SK-N-SH (cell line): Measurements from ENCODE around the gene COL4A2. TPM values are rescaled to one million over a fixed set of nuclear protein-coding genes. Genes with fewer than 3 reads are reported as not detected.
A peak's percentile ranks its signal among the peaks of the same experiment; 100 is the strongest.

Experiments used
- CTCF ChIA-PET: fragments of 300-600, 350-600 bp; formaldehyde crosslinking; extraction: SDS; loops from one replicate; lab custom pipeline; 2021; lab: Yijun Ruan, JAX
- POLR2A ChIA-PET: fragments of 350-600 bp; sonication (Branson Sonifier 250); formaldehyde crosslinking; extraction: SDS; loops from one replicate; lab custom pipeline; 2020; ENCODE audit warnings: antibody characterized with exemption, inconsistent platforms; lab: Yijun Ruan, JAX
- DNase-seq: peaks from one replicate; pipeline ENCODE4 v3.0.0; 2012
- H2AFZ ChIP-seq: fragments of 200-600 bp; sonication (generic); 2 replicates; pipeline ENCODE4 v1.8.1; 2016; ENCODE audit warnings: antibody characterized with exemption, mild to moderate bottlenecking, low read depth
- H3F3A ChIP-seq: fragments of 200-600 bp; sonication (generic); replicated peaks from 2 replicates; pipeline ENCODE3; 2016; ENCODE audit warnings: antibody characterized with exemption, mild to moderate bottlenecking; ENCODE audit not compliant: insufficient read depth
- H3K27ac ChIP-seq, 2 experiments: fragments of 200-500 bp in 1 of 2; fragments of 200-600 bp in 1 of 2; sonication (Bioruptor generic) in 1 of 2; sonication (generic), shearing (Covaris generic) in 1 of 2; 2 replicates each; pipeline versions ENCODE4 v1.5.1 to v1.6.1; 2014 to 2016; ENCODE audit warnings: low read depth in 2 of 2, inconsistent platforms in 1 of 2, low read length in 1 of 2, mild to moderate bottlenecking in 1 of 2, mixed read lengths in 1 of 2
- H3K27me3 ChIP-seq: fragments of 200-600 bp; sonication (generic), shearing (Covaris generic); 2 replicates; pipeline ENCODE4 v1.6.1; 2016; ENCODE audit warnings: mixed run types; ENCODE audit not compliant: insufficient read depth
- H3K36me3 ChIP-seq, 2 experiments: fragments of 200-500 bp in 1 of 2; fragments of 200-600 bp in 1 of 2; sonication (Bioruptor generic) in 1 of 2; sonication (generic) in 1 of 2; replicated peaks in 1 of 2; 2 replicates each; pipeline versions ENCODE3 to v1.5.1; 2014 to 2016; ENCODE audit warnings: low read length in 1 of 2, mild to moderate bottlenecking in 1 of 2; ENCODE audit not compliant: insufficient read depth in 2 of 2, control insufficient read depth in 1 of 2
- H3K4me1 ChIP-seq, 2 experiments: fragments of 200-500 bp in 1 of 2; fragments of 200-600 bp in 1 of 2; sonication (Bioruptor generic) in 1 of 2; sonication (generic), shearing (Covaris generic) in 1 of 2; 2 replicates each; pipeline versions ENCODE4 v1.5.1 to v1.6.1; 2014 to 2016; ENCODE audit warnings: low read depth in 1 of 2, low read length in 1 of 2, mixed run types in 1 of 2; ENCODE audit not compliant: insufficient read depth in 2 of 2, control insufficient read depth in 1 of 2
- H3K4me2 ChIP-seq: fragments of 200-600 bp; sonication (generic), shearing (Covaris generic); 2 replicates; pipeline ENCODE4 v1.6.1; 2017; ENCODE audit warnings: mixed run types
- H3K4me3 ChIP-seq, 2 experiments: fragments of 200-500 bp in 1 of 2; fragments of 200-600 bp in 1 of 2; sonication (Bioruptor generic) in 1 of 2; sonication (generic), shearing (Covaris generic) in 1 of 2; 2 replicates each; pipeline versions ENCODE4 v1.5.1 to v1.8.1; 2014 to 2016; ENCODE audit warnings: low read depth in 2 of 2, inconsistent platforms in 1 of 2, low read length in 1 of 2, mild to moderate bottlenecking in 1 of 2, mixed read lengths in 1 of 2, moderate library complexity in 1 of 2
- H3K79me2 ChIP-seq: fragments of 200-600 bp; sonication (generic); 2 replicates; pipeline ENCODE4 v1.8.1; 2017; ENCODE audit warnings: mild to moderate bottlenecking; ENCODE audit not compliant: insufficient read depth
- H3K9ac ChIP-seq: fragments of 200-600 bp; sonication (generic); 2 replicates; pipeline ENCODE4 v1.6.1; 2017; ENCODE audit warnings: mixed run types
- H3K9me2 ChIP-seq: fragments of 200-600 bp; sonication (generic); 2 replicates; pipeline ENCODE4 v1.6.1; 2017; ENCODE audit warnings: mixed run types
- H3K9me3 ChIP-seq: fragments of 200-600 bp; sonication (generic); 2 replicates; pipeline ENCODE4 v1.6.1; 2017; ENCODE audit warnings: mixed run types, mild to moderate bottlenecking, moderate library complexity
- H4K20me1 ChIP-seq: fragments of 200-600 bp; sonication (generic); 2 replicates; pipeline ENCODE4 v1.6.1; 2017; ENCODE audit warnings: mild to moderate bottlenecking, mixed run types; ENCODE audit not compliant: insufficient read depth
- CTCF ChIP-seq: fragments of 200-600 bp; sonication (generic); IDR thresholded peaks from 2 replicates; pipeline ENCODE4 v1.6.1; 2017; ENCODE audit warnings: antibody characterized with exemption, mild to moderate bottlenecking, moderate library complexity
- FOSL2 ChIP-seq: IDR thresholded peaks from 2 replicates; pipeline ENCODE4 v1.4.0; 2012; ENCODE audit warnings: low read depth, mild to moderate bottlenecking, moderate library complexity, borderline replicate concordance
- FOXM1 ChIP-seq: IDR thresholded peaks from 2 replicates; pipeline ENCODE4 v1.4.0; 2012; ENCODE audit warnings: low read depth, mild to moderate bottlenecking
- GABPA ChIP-seq: IDR thresholded peaks from 2 replicates; pipeline ENCODE4 v1.4.0; 2012; ENCODE audit warnings: low read depth, mild to moderate bottlenecking
- JUND ChIP-seq: IDR thresholded peaks from 2 replicates; pipeline ENCODE4 v1.4.0; 2012
- MXI1 ChIP-seq: IDR thresholded peaks from 2 replicates; pipeline ENCODE4 v1.6.1; 2012; ENCODE audit warnings: mild to moderate bottlenecking, low read depth, low read length, improper control_type of control experiment
- RFX5 ChIP-seq: IDR thresholded peaks from 2 replicates; pipeline ENCODE4 v1.6.1; 2012; ENCODE audit warnings: mild to moderate bottlenecking, improper control_type of control experiment, low read length
- YY1 ChIP-seq: IDR thresholded peaks from 2 replicates; pipeline ENCODE4 v1.4.0; 2012; ENCODE audit warnings: low read depth, mild to moderate bottlenecking
- WGBS: methylation state at CpG from one replicate; pipeline ENCODE4 v1.1.6; 2017; ENCODE audit warnings: low lambda C conversion rate; 5-methylcytosine and 5-hydroxymethylcytosine counted together
- polyA plus RNA-seq, 3 experiments: library from polyadenylated mRNA; depleted of rRNA; stranded (reverse); fragments of >200 nt; gene quantifications; 2 replicates each; pipeline ENCODE4 v1.2.3, GENCODE V29; 2012

Gene COL4A2
- polyA plus RNA-seq, 1 of the 3 experiments (the other 2 are of a cell fraction): 137 TPM

- peaks cover 24% of the 10 kb centered on the region for H3F3A ChIP-seq
- peaks cover 76% of the 10 kb centered on the region for H3K79me2 ChIP-seq
- ChIA-PET POLR2A (no interaction called here), CTCF (interaction anchor here (0.8 to 1.8 kb wide), 4 partner anchors 11 to 151 kb away, joined by 3 to 6 read pairs (median 3); no protein-coding TSS in a partner anchor)
- H3K9ac ChIP-seq: no peak overlapping the region
- H3K4me2 ChIP-seq: peak overlapping the region; percentile 60; the same call in 1 of the 2 replicates
- no peaks in the 10 kb centered on the region for H3K36me3 ChIP-seq
- no peak overlapping the region for H3K4me3 ChIP-seq
- H3K27ac ChIP-seq: peak overlapping the region; percentile 36 to 52
- H2AFZ ChIP-seq: 0 out of 2 replicates have a peak overlapping the region, but pooled peaks have one; percentile 25
- no peak for DNase-seq
- no peaks in the 10 kb centered on the region for H4K20me1 ChIP-seq
- TF ChIP-seq JUND (no peak), MXI1 (no peak), GABPA (no peak)
- no peaks in the 10 kb centered on the region for H3K27me3 ChIP-seq
- 57% methylated on average over 6 of the region's 6 CpGs for WGBS
- H3K9me2 ChIP-seq: no peaks in the 10 kb centered on the region
- H3K4me1 ChIP-seq: peaks cover 13 to 44% of the 10 kb centered on the region in 2 experiments; a peak in 3 of 4 replicates
- no peaks in the 10 kb centered on the region for H3K9me3 ChIP-seq
Measured at GRCh38 chr13:110259651-110260050, 47.4 kb upstream of the COL4A2 start.

- POLR2A ChIA-PET: no interaction called here
- H3K9ac ChIP-seq: no peak overlapping the region
- CTCF ChIA-PET: interaction anchor here (0.9 to 3.0 kb wide), 5 partner anchors 14 to 149 kb away, joined by 3 to 13 read pairs (median 4); no protein-coding TSS in a partner anchor
- peaks cover 10 to 56% of the 10 kb centered on the region in 2 experiments; a peak in 3 of 4 replicates for H3K4me1 ChIP-seq
- no peak overlapping the region for H3K4me2 ChIP-seq
- TF ChIP-seq FOXM1: no peak
- 97% methylated on average over 14 of the region's 19 CpGs for WGBS
- H3K27ac ChIP-seq: no peak overlapping the region
- peaks cover 88% of the 10 kb centered on the region for H3K79me2 ChIP-seq
- peaks cover 17% of the 10 kb centered on the region for H3F3A ChIP-seq
- no peaks in the 10 kb centered on the region for H3K9me3 ChIP-seq
- no peak overlapping the region for H3K4me3 ChIP-seq
- H3K27me3 ChIP-seq: no peaks in the 10 kb centered on the region
- H4K20me1 ChIP-seq: peaks cover 10% of the 10 kb centered on the region; the same call in 1 of the 2 replicates
- H3K9me2 ChIP-seq: no peaks in the 10 kb centered on the region
- no peaks in the 10 kb centered on the region for H3K36me3 ChIP-seq
- no peak for DNase-seq
- no peak overlapping the region for H2AFZ ChIP-seq
Measured at GRCh38 chr13:110261166-110262081, 45.7 kb upstream of the COL4A2 start.

- POLR2A ChIA-PET: no interaction called here
- no peak overlapping the region for H3K4me3 ChIP-seq
- DNase-seq: no peak
- H4K20me1 ChIP-seq: peaks cover 14% of the 10 kb centered on the region; the same call in 1 of the 2 replicates
- no peak overlapping the region for H3K4me2 ChIP-seq
- TF ChIP-seq FOSL2 (no peak), CTCF (no peak), YY1 (no peak), RFX5 (no peak)
- peaks cover 8 to 58% of the 10 kb centered on the region in 2 experiments; a peak in 3 of 4 replicates for H3K4me1 ChIP-seq
- no peaks in the 10 kb centered on the region for H3K9me2 ChIP-seq
- no peak overlapping the region for H3K9ac ChIP-seq
- CTCF ChIA-PET: interaction anchor here (0.9 to 3.0 kb wide), 5 partner anchors 15 to 148 kb away, joined by 3 to 13 read pairs (median 4); no protein-coding TSS in a partner anchor
- no peak overlapping the region for H2AFZ ChIP-seq
- no peaks in the 10 kb centered on the region for H3K9me3 ChIP-seq
- H3K27ac ChIP-seq: no peak overlapping the region; a peak in 1 of 4 replicates
- peaks cover 20% of the 10 kb centered on the region for H3F3A ChIP-seq
- no peaks in the 10 kb centered on the region for H3K36me3 ChIP-seq
- peaks cover 90% of the 10 kb centered on the region for H3K79me2 ChIP-seq
- no peaks in the 10 kb centered on the region for H3K27me3 ChIP-seq
- 91% methylated on average over 3 of the region's 11 CpGs for WGBS
Measured at GRCh38 chr13:110262082-110262436, 45.0 kb upstream of the COL4A2 start.
